Esophagus squamous epithelium (tissue), 4 donors: ENCODE measurements around the gene RNF115.

Experiments used
- CTCF ChIP-seq, 6 experiments: fragments of 450-650 bp in 4 of 6; fragments of 200-600 bp in 2 of 6; sonication (generic) in 2 of 6; IDR thresholded peaks; one replicate each; pipeline ENCODE4 v1.5.1; 2016 to 2019; ENCODE audit warnings: antibody characterized with exemption in 6 of 6, mild to moderate bottlenecking in 4 of 6, moderate library complexity in 4 of 6
- POLR2A ChIP-seq, 4 donors: fragments of 450-650 bp; IDR thresholded peaks; one replicate each; pipeline ENCODE4 v1.6.1; 2017; ENCODE audit warnings: antibody characterized with exemption in 4 of 4, mild to moderate bottlenecking in 4 of 4, moderate library complexity in 3 of 4

DNA sequence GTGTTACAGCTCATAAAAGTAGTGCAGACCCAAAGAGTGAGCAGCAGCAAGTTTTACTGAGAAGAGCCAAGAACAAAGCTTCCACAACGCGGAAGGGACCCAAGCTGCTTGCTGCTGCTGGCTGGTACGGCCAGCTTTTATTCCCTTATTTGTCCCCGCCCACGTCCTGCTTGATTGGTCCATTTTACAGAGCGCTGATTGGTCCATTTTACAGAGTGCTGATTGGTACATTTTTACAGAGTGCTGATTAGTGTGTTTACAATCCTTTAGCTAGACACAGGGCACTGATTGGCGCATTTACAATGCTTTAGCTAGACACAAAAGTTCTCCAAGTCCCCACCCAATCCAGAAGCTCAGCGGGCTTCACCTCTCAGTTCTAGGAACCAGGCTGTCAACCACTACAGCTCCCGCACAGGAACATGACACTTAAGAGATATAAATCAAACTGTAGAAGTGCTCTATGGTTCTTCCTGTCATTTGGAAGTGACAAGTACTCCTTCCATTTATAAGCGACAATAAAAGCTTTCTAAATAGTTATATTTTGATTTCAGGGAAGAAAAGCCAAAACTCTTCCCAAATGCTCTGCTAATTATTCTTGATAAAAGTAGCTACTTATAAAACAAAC lies 28.5 kb downstream of the RNF115 start:
- no peak for TF ChIP-seq POLR2A (IDR thresholded peaks at IDR 0.05)
- no peak for TF ChIP-seq CTCF (IDR thresholded peaks at IDR 0.05)
